ENCODE data around the gene CPA5.
"Not testable (repeated sequence)": the region's sequence is repeated elsewhere in the genome, so short reads cannot be mapped to it uniquely, and the experiment has no call there.

Gene CPA5

DNA sequence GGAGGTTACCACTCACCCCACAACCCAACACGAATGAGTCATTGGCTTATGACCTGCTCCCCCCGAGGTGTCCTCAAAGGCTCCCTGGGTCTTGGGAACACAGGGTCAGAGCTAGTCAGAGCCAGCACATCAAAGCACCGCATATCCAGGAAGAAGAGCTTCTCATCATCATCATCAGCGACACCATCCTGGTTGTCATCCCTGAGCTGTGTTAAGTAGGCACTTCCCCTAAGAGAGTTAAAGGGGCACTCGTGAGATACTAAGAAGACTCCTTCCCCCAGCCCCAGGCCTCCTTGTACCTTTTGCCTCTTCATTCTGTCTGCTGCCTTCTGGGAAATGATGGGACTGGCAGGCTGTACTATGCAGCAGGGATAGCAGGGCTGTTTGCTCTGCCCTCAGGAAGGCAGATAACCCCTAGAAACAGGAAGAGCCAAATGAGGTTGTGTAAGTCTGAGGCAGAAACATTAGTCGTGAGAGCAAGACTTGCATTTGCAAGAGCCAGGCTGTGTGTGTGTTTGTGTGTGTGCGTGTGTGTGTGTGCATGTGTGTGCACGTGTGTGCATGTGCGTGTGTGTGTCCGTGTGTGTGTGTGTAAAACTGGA, 24.6 kb downstream of the CPA5 start:
- in situ Hi-C loops (cut with MboI; ENCODE audit: low sequenced_read_pairs), result no loop called here
- H3K4me1 ChIP-seq, result peaks cover 6% of the 10 kb centered on the region
- no peak overlapping the region for H3K4me3 ChIP-seq
- no peak for DNase-seq (ENCODE audit: low spot score in 2 of 2)
- H3K36me3 ChIP-seq (replicated peaks), result no peaks in the 10 kb centered on the region
- H3K27me3 ChIP-seq (ENCODE audit: low read depth), result no peaks in the 10 kb centered on the region
- no peaks in the 10 kb centered on the region for H3K9me3 ChIP-seq

DNA sequence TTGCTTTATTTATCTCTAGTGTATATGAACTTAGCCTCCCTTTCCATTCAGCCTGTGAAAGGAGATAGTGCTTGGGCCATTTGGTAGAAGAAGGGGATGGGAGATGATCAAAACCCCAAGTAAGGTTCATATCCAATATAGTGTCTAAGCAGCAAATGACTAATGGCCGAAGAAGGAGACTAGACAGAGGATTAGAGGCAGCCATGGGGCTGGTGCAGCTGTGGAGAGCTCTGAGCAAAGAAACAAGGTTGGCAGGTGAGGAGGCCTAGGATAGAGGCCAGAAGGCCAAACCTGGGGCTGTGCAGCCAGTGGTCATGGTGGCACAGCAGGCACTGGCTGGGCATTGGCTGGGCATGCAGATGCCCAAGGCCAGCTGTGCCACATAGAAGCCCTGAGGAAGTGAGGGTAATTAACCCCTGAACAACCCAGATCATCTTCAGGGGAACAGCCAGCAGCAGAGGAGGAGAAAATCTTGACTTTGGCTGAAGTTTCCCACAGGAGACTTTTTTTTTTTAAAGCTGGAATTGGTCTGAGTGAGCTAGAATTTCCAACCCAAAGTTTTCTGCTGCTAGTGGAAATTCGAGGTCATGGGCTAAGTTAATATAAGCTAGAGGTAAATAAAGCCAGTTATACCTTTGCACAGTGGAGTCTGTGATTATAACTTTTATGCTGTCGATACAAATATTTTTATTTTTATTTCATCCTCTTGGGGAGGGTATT, 25.4 kb downstream of the CPA5 start:
- DNase-seq (ENCODE audit: low spot score in 2 of 2), result no peak
- Histone ChIP-seq H3K9me3 (no peaks in the 10 kb centered on the region), H3K36me3 (replicated peaks) (no peaks in the 10 kb centered on the region), H3K27me3 (ENCODE audit: low read depth) (no peaks in the 10 kb centered on the region), H3K4me3 (no peak overlapping the region), H3K4me1 (peaks cover 6% of the 10 kb centered on the region)
- in situ Hi-C loops (cut with MboI; ENCODE audit: low sequenced_read_pairs), result no loop called here

DNA sequence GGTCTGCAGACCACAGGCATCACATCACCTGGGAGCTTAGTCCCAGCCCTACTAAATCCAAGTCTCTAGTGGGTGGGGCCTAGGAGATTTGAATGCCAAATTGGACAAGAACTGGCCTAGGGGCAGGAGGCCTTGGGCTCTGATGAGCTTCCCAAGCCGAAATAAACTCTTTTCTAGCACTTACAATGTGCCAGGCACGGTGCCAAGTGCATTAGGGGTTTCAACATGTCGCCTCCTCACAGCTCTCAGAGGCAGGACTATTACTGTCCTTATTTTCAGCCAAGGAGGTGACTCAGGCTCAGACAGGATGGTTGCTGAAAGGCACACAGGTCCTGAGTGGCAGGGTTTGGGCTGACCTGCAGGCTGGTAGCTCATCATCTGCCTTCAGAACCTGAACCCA, 26.4 kb downstream of the CPA5 start:
- DNase-seq (ENCODE audit: low spot score in 2 of 2), result no peak
- Histone ChIP-seq H3K4me3 (no peak overlapping the region), H3K36me3 (replicated peaks) (no peaks in the 10 kb centered on the region), H3K27me3 (ENCODE audit: low read depth) (no peaks in the 10 kb centered on the region), H3K4me1 (peaks cover 6% of the 10 kb centered on the region), H3K9me3 (no peaks in the 10 kb centered on the region)
- in situ Hi-C loops (cut with MboI; ENCODE audit: low sequenced_read_pairs), result no loop called here

DNA sequence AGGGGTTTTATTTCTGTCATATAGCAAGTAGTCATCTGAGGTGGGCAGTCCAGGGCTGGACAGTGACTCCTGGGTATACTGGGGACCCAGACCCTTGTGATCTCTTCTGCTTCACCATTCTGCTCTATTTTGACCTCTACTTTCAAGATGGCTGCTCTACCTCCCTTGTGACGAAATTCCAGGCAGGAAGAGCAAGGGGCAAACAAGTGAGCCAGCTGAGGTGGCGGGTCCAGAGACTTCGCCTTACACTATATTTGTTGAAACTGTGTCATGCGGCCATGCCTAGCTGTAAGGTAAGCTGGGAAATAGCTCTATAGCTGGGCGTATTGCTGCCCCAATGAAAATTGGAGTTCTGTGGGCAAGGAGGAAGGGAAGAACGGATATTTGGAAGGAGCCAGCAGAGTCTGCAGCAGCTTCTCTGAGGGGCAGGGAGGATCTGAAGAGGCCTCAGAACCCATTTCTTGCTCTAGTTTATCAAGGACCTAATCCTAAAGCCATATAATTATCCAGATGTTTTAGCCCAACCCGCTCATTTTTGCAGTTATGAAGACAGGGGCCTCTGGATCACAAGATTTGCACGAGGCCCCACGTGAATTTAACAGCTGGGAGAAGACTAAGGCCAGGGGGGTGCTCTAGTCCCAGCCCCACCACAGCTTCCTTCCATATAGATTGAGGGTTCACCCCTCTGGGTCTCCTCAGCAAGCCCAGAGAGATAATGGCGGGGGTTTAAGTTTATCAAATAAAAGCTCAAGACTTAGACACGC, 28.0 kb downstream of the CPA5 start:
- Histone ChIP-seq H3K4me1 (peaks cover 6% of the 10 kb centered on the region), H3K27me3 (ENCODE audit: low read depth) (no peaks in the 10 kb centered on the region), H3K9me3 (no peaks in the 10 kb centered on the region), H3K4me3 (no peak overlapping the region), H3K36me3 (replicated peaks) (no peaks in the 10 kb centered on the region)
- in situ Hi-C loops (cut with MboI; ENCODE audit: low sequenced_read_pairs), result no loop called here
- DNase-seq (ENCODE audit: low spot score in 2 of 2), result no peak

DNA sequence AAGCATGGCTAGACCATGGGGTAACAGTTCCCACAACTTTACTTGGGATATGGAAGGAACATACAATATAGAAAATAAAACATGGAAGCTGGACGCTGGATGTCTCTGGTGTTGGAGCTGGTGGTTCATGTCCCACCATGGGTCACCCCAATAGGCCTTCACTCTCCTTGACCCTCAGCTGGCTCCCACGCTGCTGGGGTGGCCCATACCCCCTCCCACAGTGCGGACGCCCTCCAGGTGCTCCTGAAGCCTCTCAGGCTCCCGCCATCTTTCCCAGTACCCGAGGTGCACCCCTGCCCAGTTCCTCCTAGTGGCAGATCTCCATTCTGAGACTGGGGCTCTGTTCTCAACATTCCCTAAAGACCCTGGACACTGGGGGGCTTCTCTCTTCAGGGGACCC, 29.9 kb downstream of the CPA5 start:
- no peaks in the 10 kb centered on the region for H3K9me3 ChIP-seq
- H3K4me1 ChIP-seq, result peaks cover 6% of the 10 kb centered on the region
- no peak overlapping the region for H3K4me3 ChIP-seq
- in situ Hi-C loops (cut with MboI; ENCODE audit: low sequenced_read_pairs), result no loop called here
- no peak for DNase-seq (ENCODE audit: low spot score in 2 of 2)
- no peaks in the 10 kb centered on the region for H3K36me3 ChIP-seq (replicated peaks)
- no peaks in the 10 kb centered on the region for H3K27me3 ChIP-seq (ENCODE audit: low read depth)

DNA sequence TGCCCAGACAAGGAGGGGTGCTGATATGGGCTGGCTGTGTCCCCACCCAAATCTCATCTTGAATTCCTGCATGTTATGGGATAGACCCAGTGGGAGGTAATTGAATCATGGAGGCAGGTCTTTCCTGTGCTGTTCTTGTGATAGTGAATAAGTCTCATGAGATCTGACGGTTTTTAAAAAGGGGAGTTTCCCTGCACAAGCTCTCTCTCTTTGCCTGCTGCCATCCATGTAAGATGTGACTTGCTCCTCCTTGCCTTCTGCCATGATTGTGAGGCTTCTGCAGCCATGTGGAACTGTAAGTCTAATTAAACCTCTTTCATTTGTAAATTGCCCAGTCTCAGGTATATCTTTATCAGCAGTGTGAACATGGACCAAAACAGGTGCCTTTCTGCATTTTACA, 31.8 kb downstream of the CPA5 start:
- in situ Hi-C loops (cut with MboI; ENCODE audit: low sequenced_read_pairs); H3K4me3 ChIP-seq: not testable (repeated sequence)

DNA sequence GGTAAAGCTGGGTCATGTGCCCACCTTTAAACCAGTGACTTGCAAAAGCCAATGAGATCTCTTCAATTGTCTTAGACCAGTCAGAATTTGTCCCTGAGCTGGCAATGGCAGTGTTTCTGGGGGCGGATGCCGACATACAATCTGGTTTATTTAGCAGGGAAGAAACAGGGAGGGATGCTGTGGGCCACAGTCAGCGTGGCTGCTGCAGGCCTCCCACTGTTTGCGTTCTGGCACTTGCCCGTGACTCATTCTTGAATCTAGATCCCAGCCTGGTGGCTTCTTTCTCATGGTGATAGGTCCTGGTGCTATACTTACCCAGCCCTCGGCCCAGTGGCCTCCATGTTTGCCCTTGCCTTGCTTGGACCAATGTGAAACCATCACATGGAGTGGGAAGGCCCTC, 32.6 kb downstream of the CPA5 start:
- in situ Hi-C loops (cut with MboI; ENCODE audit: low sequenced_read_pairs), result no loop called here

More for the DNA sequence above, 31.8 kb downstream of the CPA5 start:
- not testable (repeated sequence) for H3K36me3 ChIP-seq (replicated peaks); H3K4me1 ChIP-seq; H3K27me3 ChIP-seq (ENCODE audit: low read depth); DNase-seq (ENCODE audit: low spot score in 2 of 2); H3K9me3 ChIP-seq

DNA sequence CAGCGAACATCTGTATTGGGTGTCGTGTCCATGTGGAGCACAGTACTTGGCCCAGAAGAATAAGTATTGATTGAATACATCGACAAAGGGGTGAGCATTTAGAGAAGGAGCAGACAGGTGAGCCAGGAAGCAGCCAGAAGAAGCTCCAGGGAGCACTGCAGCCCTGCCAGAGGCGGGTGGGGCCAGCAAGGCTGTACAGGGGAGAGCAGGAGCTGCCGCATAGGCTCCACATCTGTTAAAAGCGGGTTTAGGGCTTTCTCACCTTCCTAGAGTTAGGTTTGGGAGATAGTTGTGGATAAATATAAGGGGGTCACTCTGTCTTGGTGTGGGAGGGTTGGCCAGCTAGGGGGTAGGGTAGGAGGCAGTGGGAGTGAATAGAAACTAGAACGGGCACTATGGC, 34.4 kb downstream of the CPA5 start:
- in situ Hi-C loops (cut with MboI; ENCODE audit: low sequenced_read_pairs), result no loop called here

More for the DNA sequence above, 32.6 kb downstream of the CPA5 start:
- Histone ChIP-seq H3K9me3 (no peaks in the 10 kb centered on the region), H3K4me3 (no peak overlapping the region), H3K27me3 (ENCODE audit: low read depth) (no peaks in the 10 kb centered on the region), H3K36me3 (replicated peaks) (no peaks in the 10 kb centered on the region), H3K4me1 (peaks cover 6% of the 10 kb centered on the region)
- no peak for DNase-seq (ENCODE audit: low spot score in 2 of 2)

DNA sequence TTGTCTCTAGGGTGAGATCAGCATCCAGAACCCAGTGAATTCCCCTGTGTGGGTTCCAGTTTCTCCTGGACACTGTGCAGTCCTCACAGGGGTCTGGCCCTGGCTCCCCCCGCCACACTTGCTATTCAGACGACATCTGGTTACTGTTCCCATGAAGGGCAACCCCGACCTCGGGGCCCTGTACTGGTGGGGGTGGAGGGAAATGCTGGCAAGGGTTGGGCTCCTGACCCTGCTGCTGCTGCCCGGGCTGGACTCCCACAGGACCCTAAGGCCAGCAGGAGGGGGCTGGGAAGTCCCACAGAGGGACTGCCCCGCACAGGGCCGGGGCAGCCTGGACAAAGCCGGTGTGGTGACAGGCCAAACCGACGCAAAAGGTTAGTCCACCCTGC, 34.9 kb downstream of the CPA5 start:
- Histone ChIP-seq H3K4me3 (no peak overlapping the region), H3K9me3 (no peaks in the 10 kb centered on the region), H3K27me3 (ENCODE audit: low read depth) (no peaks in the 10 kb centered on the region), H3K4me1 (no peaks in the 10 kb centered on the region), H3K36me3 (replicated peaks) (no peaks in the 10 kb centered on the region)
- DNase-seq (ENCODE audit: low spot score in 2 of 2), result no peak
- in situ Hi-C loops (cut with MboI; ENCODE audit: low sequenced_read_pairs), result no loop called here

More for the DNA sequence above, 34.4 kb downstream of the CPA5 start:
- no peaks in the 10 kb centered on the region for H3K27me3 ChIP-seq (ENCODE audit: low read depth)
- DNase-seq (ENCODE audit: low spot score in 2 of 2), result no peak
- H3K4me3 ChIP-seq, result no peak overlapping the region
- no peaks in the 10 kb centered on the region for H3K9me3 ChIP-seq
- H3K36me3 ChIP-seq (replicated peaks), result no peaks in the 10 kb centered on the region
- H3K4me1 ChIP-seq, result no peaks in the 10 kb centered on the region

DNA sequence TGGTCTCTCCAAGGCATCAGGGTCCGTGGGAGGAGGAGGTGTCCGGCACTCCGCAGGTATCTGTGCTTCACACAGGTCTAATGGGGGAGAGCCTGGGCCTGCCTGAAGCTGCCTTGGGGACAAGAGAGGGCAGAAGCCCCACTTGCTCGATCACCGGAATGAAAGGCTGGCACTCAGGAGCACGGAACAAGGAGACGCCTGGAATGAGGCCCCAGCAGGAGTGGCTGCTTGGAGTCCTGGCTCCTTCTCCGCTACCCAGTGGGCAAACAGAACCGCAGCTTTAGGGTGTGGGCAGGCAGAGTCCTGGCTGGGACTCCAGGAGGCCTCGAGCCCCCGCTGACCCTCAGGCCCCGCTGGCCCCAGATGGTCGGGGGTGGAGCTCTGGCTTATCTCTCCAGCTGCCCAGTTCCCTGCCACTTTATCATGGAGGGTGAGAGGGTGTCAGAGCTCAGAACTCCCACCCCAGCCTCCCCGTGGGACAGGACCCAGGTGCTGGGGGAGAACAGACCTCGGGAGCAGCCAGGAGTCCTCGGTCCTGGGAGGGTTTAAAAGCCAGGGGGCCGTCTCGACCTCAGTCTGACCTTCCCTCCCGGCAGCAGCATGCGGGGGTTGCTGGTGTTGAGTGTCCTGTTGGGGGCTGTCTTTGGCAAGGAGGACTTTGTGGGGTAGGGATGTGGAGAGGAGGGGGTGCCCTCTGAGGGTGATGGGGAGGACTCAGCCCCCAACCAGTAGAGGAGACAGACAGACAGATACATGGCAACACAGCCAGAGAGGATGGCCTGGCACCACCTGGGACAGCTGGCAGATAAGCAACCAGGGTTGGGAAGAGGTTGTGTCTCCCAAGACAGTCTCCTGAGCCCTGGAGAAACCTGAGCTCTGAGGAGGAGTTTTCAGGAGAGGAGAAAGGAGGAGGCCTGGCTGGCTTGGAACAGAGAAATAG, 35.6 kb downstream of the CPA5 start, which contains the start of gene CPA1:
CPA1 (plus strand) TSS at position 574 of the 940 bp plus-strand sequence; CDS start at position 601, 27 bp downstream.
- H3K9me3 ChIP-seq, result no peaks in the 10 kb centered on the region
- no peaks in the 10 kb centered on the region for H3K36me3 ChIP-seq (replicated peaks)
- no peaks in the 10 kb centered on the region for H3K27me3 ChIP-seq (ENCODE audit: low read depth)
- H3K4me3 ChIP-seq, result no peak within 1 kb of the TSS
- H3K4me1 ChIP-seq, result no peaks in the 10 kb centered on the region
- DNase-seq (ENCODE audit: low spot score in 2 of 2), result no peak
- in situ Hi-C loops (cut with MboI; ENCODE audit: low sequenced_read_pairs), result no loop called here

DNA sequence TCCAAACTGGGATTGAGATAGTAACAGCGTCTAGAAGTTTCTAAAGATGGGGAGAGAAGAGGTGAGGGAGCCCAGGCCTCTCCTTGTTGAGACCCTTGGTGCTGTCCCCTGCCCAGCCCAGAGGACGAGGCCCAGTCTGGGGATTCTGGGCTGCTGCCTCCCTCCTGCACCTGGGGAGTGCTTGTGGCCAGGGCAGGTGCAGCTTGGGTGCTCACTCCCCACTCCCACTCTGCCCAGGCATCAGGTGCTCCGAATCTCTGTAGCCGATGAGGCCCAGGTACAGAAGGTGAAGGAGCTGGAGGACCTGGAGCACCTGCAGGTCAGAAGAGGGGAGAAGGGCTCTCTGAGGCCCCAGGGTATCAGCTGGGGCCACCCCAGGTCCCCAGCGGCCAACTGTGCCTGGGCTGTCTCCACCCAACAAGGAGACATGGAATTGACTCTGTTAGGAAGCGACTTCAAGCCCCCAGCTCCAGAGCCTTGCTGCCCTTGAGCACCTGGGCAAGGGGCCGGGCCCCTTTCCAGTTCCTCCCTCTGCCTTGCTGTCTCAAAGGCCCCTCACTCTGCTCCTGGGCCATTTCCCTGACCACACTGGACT, 36.3 kb downstream of the CPA5 start:
- Histone ChIP-seq H3K4me1 (no peaks in the 10 kb centered on the region), H3K36me3 (replicated peaks) (no peaks in the 10 kb centered on the region), H3K4me3 (no peak overlapping the region), H3K27me3 (ENCODE audit: low read depth) (no peaks in the 10 kb centered on the region), H3K9me3 (no peaks in the 10 kb centered on the region)
- no peak for DNase-seq (ENCODE audit: low spot score in 2 of 2)
- in situ Hi-C loops (cut with MboI; ENCODE audit: low sequenced_read_pairs), result no loop called here

DNA sequence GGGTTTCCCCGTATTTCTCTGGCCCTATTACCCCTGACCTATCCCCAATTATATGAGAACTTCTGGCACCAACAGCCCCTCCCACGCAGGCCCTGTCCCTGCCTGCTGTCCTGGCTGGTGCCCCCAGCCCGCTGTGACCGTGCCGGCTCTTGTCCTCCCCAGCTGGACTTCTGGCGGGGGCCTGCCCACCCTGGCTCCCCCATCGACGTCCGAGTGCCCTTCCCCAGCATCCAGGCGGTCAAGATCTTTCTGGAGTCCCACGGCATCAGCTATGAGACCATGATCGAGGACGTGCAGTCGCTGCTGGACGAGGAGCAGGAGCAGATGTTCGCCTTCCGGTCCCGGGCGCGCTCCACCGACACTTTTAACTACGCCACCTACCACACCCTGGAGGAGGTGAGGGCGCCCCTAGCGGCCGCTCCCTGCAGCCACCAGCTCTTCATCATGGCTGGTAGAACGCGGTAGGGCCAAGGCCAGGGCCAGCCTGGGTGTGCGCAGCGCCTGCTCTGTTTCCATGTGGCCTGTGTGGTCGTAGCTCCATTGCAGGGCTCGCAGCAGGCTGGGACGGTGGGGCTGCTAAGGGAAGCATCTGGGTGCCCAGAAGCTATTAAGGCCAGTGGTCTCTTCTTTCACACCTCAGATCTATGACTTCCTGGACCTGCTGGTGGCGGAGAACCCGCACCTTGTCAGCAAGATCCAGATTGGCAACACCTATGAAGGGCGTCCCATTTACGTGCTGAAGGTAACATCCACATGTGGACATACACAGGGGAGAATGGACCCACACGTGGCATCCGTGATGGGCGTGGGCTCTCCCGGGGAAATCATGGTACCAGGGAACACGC, 37.1 kb downstream of the CPA5 start:
- no peak for DNase-seq (ENCODE audit: low spot score in 2 of 2)

More for the DNA sequence above, 37.1 kb downstream of the CPA5 start:
- in situ Hi-C loops (cut with MboI; ENCODE audit: low sequenced_read_pairs), result no loop called here
- no peaks in the 10 kb centered on the region for H3K4me1 ChIP-seq
- no peaks in the 10 kb centered on the region for H3K27me3 ChIP-seq (ENCODE audit: low read depth)
- H3K4me3 ChIP-seq, result no peak overlapping the region
- no peaks in the 10 kb centered on the region for H3K36me3 ChIP-seq (replicated peaks)
- H3K9me3 ChIP-seq, result no peaks in the 10 kb centered on the region
